ENCODE results near the gene HOXB3.

GRCh38 chr17:48569240-48569582, 20.8 kb downstream of the HOXB3 start:
- TF ChIP-seq CTCF (IDR thresholded peaks at IDR 0.05), result no peak
- TF ChIP-seq POLR2A (IDR thresholded peaks at IDR 0.05), result no peak
